ENCODE measurements around the gene FES.
A peak's percentile ranks its signal among the peaks of the same experiment; 100 is the strongest.

Gene FES

GRCh38 chr15:90877315-90877714 lies 7.0 kb upstream of the FES start:
- DNase-seq, result no peak

GRCh38 chr15:90877996-90878395 lies 6.3 kb upstream of the FES start:
- DNase-seq, result no peak

GRCh38 chr15:90878660-90879059 lies 5.6 kb upstream of the FES start:
- no peak for DNase-seq

- no peak for DNase-seq
These were observed 4.5 kb upstream of the FES start for GRCh38 chr15:90879730-90880366.

- no peak for DNase-seq
These were observed 3.7 kb upstream of the FES start for GRCh38 chr15:90880381-90881145.

GRCh38 chr15:90881181-90881977 lies 2.9 kb upstream of the FES start:
- DNase-seq, result no peak

GRCh38 chr15:90881978-90882721 lies 2.2 kb upstream of the FES start:
- no peak for DNase-seq

GRCh38 chr15:90882781-90883525 lies 1.4 kb upstream of the FES start:
- DNase-seq, result no peak

- no peak for DNase-seq
These were observed 753 bp upstream of the FES start for GRCh38 chr15:90883526-90883975.

- no peak for DNase-seq
These were observed 571 bp downstream of the FES start for GRCh38 chr15:90884719-90885431.

- DNase-seq, result peak; percentile 68
These were observed 1.4 kb downstream of the FES start for GRCh38 chr15:90885432-90886290.

GRCh38 chr15:90886291-90886614 lies 1.9 kb downstream of the FES start:
- DNase-seq, result no peak

GRCh38 chr15:90887037-90887481 lies 2.8 kb downstream of the FES start:
- no peak for DNase-seq

GRCh38 chr15:90889313-90889730 lies 5.0 kb downstream of the FES start:
- DNase-seq, result no peak

- no peak for DNase-seq
These were observed 5.6 kb downstream of the FES start for GRCh38 chr15:90889736-90890456.

- no peak for DNase-seq
These were observed 6.5 kb downstream of the FES start for GRCh38 chr15:90890839-90891238.

GRCh38 chr15:90891346-90891949 lies 7.1 kb downstream of the FES start:
- DNase-seq, result no peak

- DNase-seq, result no peak
These were observed 7.7 kb downstream of the FES start for GRCh38 chr15:90892023-90892422.

GRCh38 chr15:90892498-90893174 lies 8.3 kb downstream of the FES start:
- no peak for DNase-seq

All from stimulated activated naive CD4-positive, alpha-beta T cell treated with Interleukin-2 at 50 U/mL for 16 hours (primary cell).